ENCODE data around the gene IDI2.

GRCh38 chr10:1047937-1048336 is 22.3 kb upstream of the IDI2 start:
- TF ChIP-seq CTCF (IDR thresholded peaks at IDR 0.05 in 4 of 5, conservative IDR thresholded peaks at IDR 0.05 in 1 of 5), result no peak
- TF ChIP-seq POLR2A (IDR thresholded peaks at IDR 0.05), result no peak
